Right ventricle myocardium inferior (tissue), 1 donor: Measurements from ENCODE around the gene CGN. TPM values are rescaled to one million over a fixed set of nuclear protein-coding genes. Genes with fewer than 3 reads are reported as not detected.

Experiments
- ATAC-seq: fragments of 200-7000 bp; cut with Tn5 transposase; one replicate; pipeline ENCODE4 v1.9.1; 2020; ENCODE audit warnings: mild to moderate bottlenecking, moderate library complexity
- DNase-seq: peaks from one replicate; pipeline ENCODE4 v3.0.0; 2021; ENCODE audit errors: missing footprints
- intact Hi-C: fragments of 100-400 bp; cut with DNase I; formaldehyde crosslinking; loops from one replicate; pipeline ENCODE4 v1.11.0; 2022
- total RNA-seq: library from RNA; stranded (reverse); fragmentation: NEBNext Ultra II Directional; extraction: Animal tissue kit (Norgen Biotek cat#: 25700); gene quantifications from one replicate; pipeline ENCODE4 v1.2.1, GENCODE V29; 2021
- donor health status: DM: no; HTN: yes; CAD: no; lungs with severe emphysema.

Gene CGN
- total RNA-seq, 1 donor from 2014 or later = 0.22 TPM

GRCh38 chr1:151540021-151540981 is 29.1 kb downstream of the CGN start, which contains the start of gene TUFT1:
TSS of gene TUFT1 (plus strand) at chr1:151540309. CDS start at chr1:151540367, 58 bp downstream.
- DNase-seq = peak; percentile 96
- intact Hi-C loops = no loop called here
- ATAC-seq = peak; percentile 98

GRCh38 chr1:151540982-151541377 is 29.8 kb downstream of the CGN start:
- ATAC-seq (no peak), DNase-seq (no peak)
- intact Hi-C loops = no loop called here

- intact Hi-C loops = no loop called here
- ATAC-seq (no peak), DNase-seq (no peak)
Measured at GRCh38 chr1:151541752-151542151, 30.6 kb downstream of the CGN start.

- DNase-seq (no peak), ATAC-seq (no peak)
- intact Hi-C loops = no loop called here
Measured at GRCh38 chr1:151542710-151543129, 31.5 kb downstream of the CGN start.

- intact Hi-C loops = no loop called here
- DNase-seq (no peak), ATAC-seq (no peak)
Measured at GRCh38 chr1:151545542-151545941, 34.4 kb downstream of the CGN start.

- no peak for DNase-seq
- intact Hi-C loops = no loop called here
- no peak for ATAC-seq
Measured at GRCh38 chr1:151546011-151546925, 35.1 kb downstream of the CGN start.

- ATAC-seq = peak; percentile 90
- no peak for DNase-seq
- intact Hi-C loops = no loop called here
Measured at GRCh38 chr1:151547119-151547899, 36.1 kb downstream of the CGN start.

- DNase-seq (no peak), ATAC-seq (no peak)
- intact Hi-C loops = no loop called here
Measured at GRCh38 chr1:151547900-151548230, 36.7 kb downstream of the CGN start.

- DNase-seq = no peak
- ATAC-seq = no peak
- intact Hi-C loops = no loop called here
Measured at GRCh38 chr1:151549199-151549598, 38.0 kb downstream of the CGN start.

GRCh38 chr1:151553659-151554058 is 42.5 kb downstream of the CGN start:
- intact Hi-C loops = no loop called here
- ATAC-seq (no peak), DNase-seq (no peak)

- DNase-seq = no peak
- intact Hi-C loops = no loop called here
- no peak for ATAC-seq
Measured at GRCh38 chr1:151556052-151556451, 44.9 kb downstream of the CGN start.

GRCh38 chr1:151562661-151563060 is 51.5 kb downstream of the CGN start:
- intact Hi-C loops = no loop called here

GRCh38 chr1:151563376-151563775 is 52.2 kb downstream of the CGN start:
- DNase-seq = no peak
- intact Hi-C loops = no loop called here
- ATAC-seq = no peak

More at GRCh38 chr1:151562661-151563060, 51.5 kb downstream of the CGN start:
- no peak for DNase-seq
- no peak for ATAC-seq

GRCh38 chr1:151565502-151566189 is 54.5 kb downstream of the CGN start:
- DNase-seq (no peak), ATAC-seq (no peak)
- intact Hi-C loops = no loop called here

GRCh38 chr1:151568626-151569088 is 57.5 kb downstream of the CGN start:
- no peak for ATAC-seq
- DNase-seq = no peak
- intact Hi-C loops = no loop called here

GRCh38 chr1:151570819-151571218 is 59.6 kb downstream of the CGN start:
- ATAC-seq (no peak), DNase-seq (no peak)
- intact Hi-C loops = no loop called here

GRCh38 chr1:151574575-151575529 is 63.7 kb downstream of the CGN start:
- DNase-seq = no peak
- intact Hi-C loops = no loop called here
- no peak for ATAC-seq
